Activated CD8-positive, alpha-beta memory T cell treated with anti-CD3 and anti-CD28 coated beads for 24 hours (primary cell): ENCODE data around the gene CKS2.
"Not testable (repeated sequence)": the region's sequence is repeated elsewhere in the genome, so short reads cannot be mapped to it uniquely, and the experiment has no call there.

Experiments
- DNase-seq: peaks from one replicate; pipeline ENCODE4 v3.0.0-alpha.2; 2020

Gene CKS2

DNA sequence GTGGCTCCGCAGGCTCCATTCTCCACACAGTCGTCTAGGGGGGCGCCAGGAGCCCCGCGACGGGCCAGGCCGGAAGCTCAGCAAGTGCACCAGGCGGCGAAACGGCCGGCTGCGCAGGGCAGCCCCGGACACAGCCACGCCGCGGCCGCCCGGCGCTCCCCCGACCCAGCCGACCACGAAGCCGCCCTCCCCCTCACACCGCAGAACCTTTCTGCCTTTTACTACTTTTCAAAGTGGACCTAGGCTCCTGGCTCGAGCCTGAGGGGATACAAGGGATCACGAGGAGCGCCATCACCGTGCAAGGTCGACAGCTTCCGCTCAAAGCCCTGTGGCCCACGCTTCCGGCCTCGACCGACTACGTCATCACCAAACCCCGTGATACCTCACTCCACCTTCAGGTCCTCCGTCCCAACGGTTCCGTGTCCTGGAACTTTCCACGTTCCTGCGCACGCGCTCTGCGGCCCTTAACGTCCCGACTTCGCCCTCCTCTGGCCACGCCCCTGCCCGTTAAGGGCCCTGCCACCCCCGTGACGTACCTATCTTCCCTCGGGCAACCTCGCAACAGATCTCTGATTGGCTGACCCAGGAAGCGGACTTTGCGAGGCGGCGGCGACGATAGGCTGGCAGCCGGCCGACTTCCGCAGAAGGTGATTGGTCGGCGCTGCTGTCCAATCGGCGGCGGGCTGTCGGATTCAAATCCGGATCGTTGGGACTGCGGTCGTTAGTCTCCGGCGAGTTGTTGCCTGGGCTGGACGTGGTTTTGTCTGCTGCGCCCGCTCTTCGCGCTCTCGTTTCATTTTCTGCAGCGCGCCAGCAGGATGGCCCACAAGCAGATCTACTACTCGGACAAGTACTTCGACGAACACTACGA lies at the start of gene CKS2:
CKS2 (plus strand) TSS at position 721 of the 871 bp plus-strand sequence; CDS start at position 819, 98 bp downstream.
- peak; percentile 99 for DNase-seq

DNA sequence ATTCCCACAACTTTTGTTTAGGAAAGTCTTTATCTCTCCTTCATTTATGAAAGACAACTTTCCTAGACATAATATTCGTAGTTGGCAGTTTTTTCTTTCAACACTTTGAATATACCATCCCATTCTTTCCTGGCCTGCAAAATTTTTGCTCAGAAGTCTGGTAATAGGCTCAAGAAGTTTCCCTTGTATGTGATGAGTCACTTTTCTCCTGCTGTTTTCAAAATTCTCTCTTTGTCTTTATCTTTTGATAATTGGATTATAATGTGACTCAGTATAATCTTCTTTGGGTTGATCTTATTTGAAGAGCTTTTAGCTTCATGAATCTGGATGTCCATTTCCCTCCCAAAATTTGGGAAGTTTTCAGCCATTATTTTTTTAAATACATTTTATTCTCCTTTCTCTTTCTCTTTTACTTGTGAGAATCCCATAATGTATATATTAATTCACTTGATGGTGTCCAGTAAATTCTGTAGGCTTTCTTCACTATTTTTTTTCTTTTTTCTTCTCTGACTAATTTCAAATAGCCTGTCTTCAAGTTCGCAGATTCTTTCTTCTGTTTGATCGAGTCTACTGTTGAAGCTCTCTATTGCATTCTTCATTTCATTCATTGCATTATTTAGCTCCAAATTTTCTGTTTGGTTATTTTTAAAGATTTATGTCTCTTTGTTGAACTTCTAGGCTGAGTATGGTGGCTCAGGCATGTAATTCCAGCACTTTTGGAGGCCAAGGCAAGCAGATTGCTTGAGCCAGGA lies 37.3 kb upstream of the CKS2 start:
- DNase-seq, result no peak

DNA sequence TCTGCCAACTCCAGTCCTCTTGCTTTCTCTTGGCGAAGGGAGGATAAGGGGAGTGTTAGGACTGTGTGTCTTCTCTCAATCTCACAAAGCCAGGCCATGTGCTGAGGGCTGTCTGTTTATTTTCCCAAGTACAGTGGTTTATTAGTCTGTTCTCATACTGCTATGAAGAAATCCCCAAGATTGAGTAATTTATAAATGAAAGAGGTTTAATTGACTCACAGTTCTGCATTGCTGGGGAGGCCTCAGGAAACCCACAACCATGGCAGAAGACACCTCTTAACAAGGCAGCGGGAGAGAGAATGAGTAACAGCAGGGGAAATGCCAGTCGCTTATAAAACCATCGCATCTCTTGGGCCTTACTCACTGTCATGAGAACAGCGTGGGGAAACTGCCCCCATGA lies 36.2 kb upstream of the CKS2 start:
- no peak for DNase-seq

- not testable (repeated sequence) for DNase-seq
These were observed 35.0 kb upstream of the CKS2 start for GRCh38 chr9:89276040-89276439.

GRCh38 chr9:89277043-89277442 lies 34.0 kb upstream of the CKS2 start:
- no peak for DNase-seq

DNA sequence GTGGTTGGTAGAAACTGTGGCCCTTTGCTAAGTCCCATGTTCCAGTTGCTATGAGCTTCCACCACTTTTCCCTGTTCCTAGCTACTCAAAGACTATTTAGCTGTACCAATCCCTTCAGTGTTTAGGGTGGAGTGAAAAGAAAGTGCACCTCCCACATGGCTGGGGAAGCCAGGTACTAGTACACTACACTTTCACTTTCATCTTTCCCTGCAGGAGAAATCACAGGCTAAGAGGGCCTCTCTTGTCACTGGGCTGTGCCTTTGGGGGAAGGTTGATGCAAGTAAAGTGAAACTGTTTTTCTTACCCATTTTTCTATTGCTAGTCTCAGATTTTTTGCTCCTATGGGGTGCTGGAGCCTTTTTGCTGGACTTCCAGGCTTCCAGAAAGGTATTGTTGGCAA lies 33.5 kb upstream of the CKS2 start:
- DNase-seq, result no peak

DNA sequence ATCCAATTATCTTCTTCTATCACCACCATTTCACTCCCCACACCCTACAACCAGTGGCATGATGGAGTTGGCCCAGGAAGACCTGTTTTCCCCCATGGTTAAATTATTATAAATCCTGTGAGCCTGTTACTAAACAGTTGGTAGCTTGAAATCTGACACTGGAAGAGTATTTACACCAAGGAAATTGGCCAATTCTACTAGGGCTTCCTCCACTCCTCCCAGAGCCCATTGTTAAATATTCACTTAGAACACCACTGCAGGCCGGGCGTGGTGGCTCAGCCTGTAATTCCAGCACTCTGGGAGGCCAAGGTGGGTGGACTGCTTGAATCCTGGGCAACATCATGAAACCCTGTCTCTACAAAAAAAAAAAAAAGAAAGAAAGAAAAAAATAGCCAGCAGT lies 32.4 kb upstream of the CKS2 start:
- no peak for DNase-seq

DNA sequence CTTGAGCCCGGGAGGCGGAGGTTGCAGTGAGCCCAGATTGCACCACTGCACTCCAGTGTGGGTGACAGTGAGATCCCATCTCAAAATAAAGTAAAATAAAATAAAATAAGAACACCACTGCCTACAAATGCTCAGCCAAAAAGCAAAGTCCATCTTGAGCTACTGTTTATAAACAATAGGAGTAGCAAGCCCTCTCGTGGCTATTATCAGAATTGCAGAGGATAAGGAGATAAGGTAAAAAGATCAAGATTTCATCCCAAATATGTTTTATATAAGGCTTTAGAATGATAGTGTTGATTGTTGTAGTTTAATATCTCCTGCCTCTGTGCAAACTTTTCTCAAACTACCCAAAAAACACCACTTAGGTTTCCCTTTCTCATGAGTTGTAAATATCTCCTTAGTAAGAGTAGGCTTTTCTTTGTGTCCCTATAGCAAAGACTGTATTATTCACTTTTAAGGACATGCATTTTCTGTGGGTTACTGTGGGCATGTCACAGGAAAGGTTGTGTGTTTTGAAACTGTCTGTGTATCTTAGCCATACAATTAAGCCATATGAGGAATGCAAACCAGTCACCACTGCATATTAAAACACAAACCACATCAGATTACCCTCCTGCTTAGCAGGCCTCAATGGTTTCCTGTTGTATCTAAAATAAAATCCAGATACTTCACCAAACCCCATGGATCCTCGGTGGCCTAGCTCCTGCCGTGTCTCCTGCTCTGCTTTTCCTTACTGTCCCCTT lies 31.8 kb upstream of the CKS2 start:
- no peak for DNase-seq

GRCh38 chr9:89281106-89281505 lies 29.9 kb upstream of the CKS2 start:
- no peak for DNase-seq

- DNase-seq, result not testable (repeated sequence)
These were observed 28.6 kb upstream of the CKS2 start for GRCh38 chr9:89282248-89282968.

DNA sequence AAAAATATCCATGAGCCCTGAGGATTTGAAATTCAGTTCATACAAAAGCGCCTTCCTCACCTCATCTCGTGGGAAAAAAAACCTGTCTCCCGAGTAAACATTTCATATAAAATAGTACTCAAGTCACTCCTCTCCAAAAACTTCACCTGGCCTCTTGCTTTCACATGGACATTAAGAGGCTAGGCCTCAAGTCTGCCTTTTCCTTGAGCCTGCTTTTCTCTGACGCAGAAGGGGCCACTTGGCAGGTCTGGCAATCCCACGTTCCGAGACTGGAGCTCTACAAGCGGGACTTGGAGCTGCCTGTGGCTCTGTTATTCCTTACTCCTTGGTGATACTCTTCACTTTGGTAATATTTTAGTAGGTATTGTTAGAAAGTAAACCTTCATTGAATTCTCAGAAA lies 26.9 kb upstream of the CKS2 start:
- DNase-seq, result no peak

GRCh38 chr9:89291741-89292140 lies 19.3 kb upstream of the CKS2 start:
- DNase-seq, result no peak

DNA sequence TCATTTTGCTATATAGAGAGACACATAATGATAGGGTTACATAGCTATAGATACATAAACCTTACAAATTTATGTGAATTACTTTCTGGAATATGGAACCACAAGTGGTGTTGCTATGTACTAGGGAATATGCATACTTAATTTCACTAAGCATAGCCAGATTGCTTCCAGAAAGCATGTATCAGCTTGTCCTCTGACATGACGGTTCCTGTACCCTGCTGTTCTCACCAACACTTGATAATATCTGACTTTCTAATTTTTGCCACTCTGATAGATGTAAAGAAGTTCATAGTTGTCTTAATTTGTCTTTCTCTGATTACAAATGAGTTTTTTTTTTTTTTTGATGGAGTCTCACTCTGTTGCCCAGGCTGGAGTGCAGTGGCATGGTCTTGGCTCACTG lies 18.0 kb upstream of the CKS2 start:
- no peak for DNase-seq

GRCh38 chr9:89295400-89295799 lies 15.6 kb upstream of the CKS2 start:
- DNase-seq, result no peak

- not testable (repeated sequence) for DNase-seq
These were observed 9.0 kb upstream of the CKS2 start for GRCh38 chr9:89301996-89302395.

DNA sequence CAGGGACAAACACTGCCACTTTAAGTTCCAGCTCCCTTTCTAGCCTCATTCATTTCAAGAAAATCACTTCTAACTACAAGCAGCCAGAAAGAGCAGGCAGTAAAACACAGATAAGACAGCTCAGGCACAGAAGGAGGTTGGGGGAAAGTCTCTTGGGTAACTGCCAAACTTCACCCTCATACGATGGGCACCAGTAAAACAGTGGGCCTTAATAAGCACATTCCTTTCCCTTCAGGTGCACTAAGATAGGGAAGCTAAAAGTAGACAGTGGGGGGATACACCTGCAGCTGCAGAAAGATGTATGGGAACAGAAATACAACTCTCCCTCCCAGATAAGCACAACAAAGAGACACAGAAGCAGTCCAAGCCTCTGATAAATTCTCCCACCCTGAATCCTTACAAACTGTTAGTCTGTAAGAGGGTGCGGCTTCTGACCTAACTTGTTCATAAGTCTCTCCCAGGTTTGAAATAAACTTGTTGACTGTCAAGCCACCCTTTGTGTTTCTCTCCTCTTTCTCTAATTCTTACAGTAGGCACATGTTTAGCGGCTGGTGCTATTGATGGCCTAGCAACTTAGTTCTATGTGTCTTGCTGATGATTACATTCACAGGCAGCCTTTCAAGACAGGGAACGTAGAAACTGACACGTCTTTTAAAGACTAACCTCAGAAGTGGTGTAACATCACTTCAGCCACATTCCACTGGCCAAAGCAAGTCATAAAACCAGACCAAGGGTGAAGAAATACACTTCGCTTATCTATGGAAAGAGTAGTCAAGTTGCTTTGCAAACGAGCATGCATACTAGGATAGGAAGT lies 6.8 kb upstream of the CKS2 start:
- no peak for DNase-seq

DNA sequence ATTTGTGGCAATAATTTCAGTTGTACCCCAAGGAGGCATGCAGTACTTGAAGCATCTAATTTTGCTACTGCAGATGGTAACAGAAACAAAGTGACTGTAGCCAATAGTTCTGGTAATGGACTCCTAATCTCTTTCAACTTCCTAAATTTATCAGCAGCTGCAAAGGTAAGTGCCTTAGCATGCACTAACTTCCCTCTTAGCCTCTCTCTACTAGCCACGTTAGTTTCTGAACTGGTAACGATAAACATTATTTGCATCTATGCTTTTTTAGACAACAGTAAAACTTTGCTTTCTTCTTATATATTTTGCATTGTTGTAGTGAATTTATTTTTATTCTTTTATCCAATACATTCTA lies 6.2 kb upstream of the CKS2 start:
- no peak for DNase-seq

- DNase-seq, result no peak
These were observed 5.1 kb upstream of the CKS2 start for GRCh38 chr9:89305868-89306267.

DNA sequence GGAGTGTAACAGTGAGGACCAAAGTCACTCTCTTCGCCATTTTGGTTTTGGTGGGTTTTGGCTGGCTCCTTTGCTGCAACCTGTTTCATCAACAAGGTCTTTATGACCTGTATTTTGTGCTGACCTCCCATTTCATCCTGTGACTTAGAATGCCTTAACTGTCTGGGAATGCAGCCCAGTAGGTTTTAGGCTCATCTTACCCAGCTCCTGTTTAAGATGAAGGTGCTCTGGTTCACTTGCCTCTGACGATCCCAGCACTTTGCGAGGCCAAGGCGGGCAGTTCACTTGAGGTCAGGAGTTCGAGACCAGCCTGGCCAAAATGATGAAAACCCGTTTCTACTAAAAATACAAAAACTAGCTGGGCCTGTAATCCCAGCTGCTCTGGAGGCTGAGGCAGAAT lies 1.8 kb upstream of the CKS2 start:
- no peak for DNase-seq

- DNase-seq, result peak; percentile 62
These were observed 1.2 kb upstream of the CKS2 start for GRCh38 chr9:89309608-89310474.
